HepG2 (cell line): ENCODE measurements around the gene FDXR. TPM values are rescaled to one million over a fixed set of nuclear protein-coding genes. Genes with fewer than 3 reads are reported as not detected.
A peak's percentile ranks its signal among the peaks of the same experiment; 100 is the strongest.

Experiments used
- ELK4 ChIP-seq: sonication (generic); formaldehyde crosslinking; IDR thresholded peaks from 2 replicates; pipeline ENCODE4 v1.9.0; 2021; ENCODE audit warnings: missing genetic modification reagents, borderline replicate concordance
- HNF1B ChIP-seq: sonication (generic); formaldehyde crosslinking; IDR thresholded peaks from 2 replicates; pipeline ENCODE4 v1.5.1; 2020; ENCODE audit warnings: mild to moderate bottlenecking, moderate library complexity, missing genetic modification reagents
- HOXA3 ChIP-seq: sonication (generic); formaldehyde crosslinking; IDR thresholded peaks from 2 replicates; pipeline ENCODE4 v1.5.0; 2020; ENCODE audit warnings: missing genetic modification reagents
- ISX ChIP-seq: sonication (generic); formaldehyde crosslinking; conservative IDR thresholded peaks from 2 replicates; pipeline ENCODE4 v1.5.0; 2020; ENCODE audit warnings: missing genetic modification reagents
- MAX ChIP-seq: IDR thresholded peaks from 2 replicates; pipeline ENCODE4 v1.6.1; 2012; ENCODE audit warnings: inconsistent platforms
- NFE2 ChIP-seq: sonication (generic); formaldehyde crosslinking; IDR thresholded peaks from 2 replicates; pipeline ENCODE4 v1.4.0; 2020; ENCODE audit warnings: missing genetic modification reagents
- PLRG1 ChIP-seq: fragments of 450-650 bp; conservative IDR thresholded peaks from 2 replicates; pipeline ENCODE4 v1.6.1; 2016
- RNF219 ChIP-seq: sonication (generic); formaldehyde crosslinking; IDR thresholded peaks from 2 replicates; pipeline ENCODE4 v1.5.0; 2020; ENCODE audit warnings: mild to moderate bottlenecking, missing genetic modification reagents
- SMYD3 ChIP-seq: sonication (generic); formaldehyde crosslinking; IDR thresholded peaks from 2 replicates; pipeline ENCODE4 v1.8.1; 2023; ENCODE audit warnings: mild to moderate bottlenecking, missing genetic modification reagents
- SRF ChIP-seq: IDR thresholded peaks from 2 replicates; pipeline ENCODE4 v1.6.1; 2011; ENCODE audit warnings: mild to moderate bottlenecking, low read depth, low read length, moderate library complexity
- TEF ChIP-seq: sonication (generic); formaldehyde crosslinking; IDR thresholded peaks from 2 replicates; pipeline ENCODE4 v1.5.0; 2020; ENCODE audit warnings: missing genetic modification reagents
- THAP9 ChIP-seq: sonication (generic); formaldehyde crosslinking; IDR thresholded peaks from 2 replicates; pipeline ENCODE4; 2020; ENCODE audit warnings: missing genetic modification reagents, mild to moderate bottlenecking, borderline replicate concordance
- U2AF1 ChIP-seq: fragments of 200-400 bp; formaldehyde crosslinking; optimal IDR thresholded peaks from 2 replicates; pipeline ENCODE3; 2017; ENCODE audit warnings: mild to moderate bottlenecking, low read depth, low read length
- ZBTB7B ChIP-seq: sonication (generic); formaldehyde crosslinking; IDR thresholded peaks from 2 replicates; pipeline ENCODE4 v1.4.0; 2020; ENCODE audit warnings: missing genetic modification reagents
- ZNF264 ChIP-seq: sonication (generic); formaldehyde crosslinking; IDR thresholded peaks from 2 replicates; pipeline ENCODE4 v1.4.0; 2020; ENCODE audit warnings: missing genetic modification reagents
- ZNF569 ChIP-seq: sonication (generic); formaldehyde crosslinking; IDR thresholded peaks from 2 replicates; pipeline ENCODE4 v1.5.0; 2020; ENCODE audit warnings: mild to moderate bottlenecking, missing genetic modification reagents, moderate library complexity, borderline replicate concordance
- ZNF770 ChIP-seq: sonication (generic); formaldehyde crosslinking; IDR thresholded peaks from 2 replicates; pipeline ENCODE4 v1.5.0; 2020; ENCODE audit warnings: mild to moderate bottlenecking, missing genetic modification reagents
- ZNF781 ChIP-seq: sonication (generic); formaldehyde crosslinking; IDR thresholded peaks from 2 replicates; pipeline ENCODE4 v1.5.1; 2020; ENCODE audit warnings: borderline replicate concordance, mild to moderate bottlenecking, missing genetic modification reagents; ENCODE audit errors: not compliant biosample characterization
- polyA plus RNA-seq, 8 experiments: library from polyadenylated mRNA; depleted of rRNA in 3 of 8; stranded (reverse) in 7 of 8; unstranded in 1 of 8; fragments of >200 nt; fragmentation: Illumina TruSeq in 4 of 8; extraction: Trizol in 4 of 8; gene quantifications; 2 replicates each; pipeline versions ENCODE4 v1.2.1 to v1.2.3, GENCODE V29; 2011 to 2016; ENCODE audit warnings: low read depth in 4 of 8, missing spikeins in 1 of 8, mixed read lengths in 1 of 8; ENCODE audit not compliant: insufficient read depth in 1 of 8
- total RNA-seq, 5 experiments: library from RNA; depleted of rRNA; stranded (reverse); fragments of >200 nt; fragmentation: Illumina TruSeq; extraction: Trizol; gene quantifications; 2 replicates each; pipeline ENCODE4 v1.2.3, GENCODE V29; 2016; ENCODE audit warnings: low read depth in 1 of 5

Gene FDXR
- total and polyA plus RNA-seq, 2 of the 13 experiments (the other 11 are each of a cell fraction or from before 2014, with no cell fraction given) = 23.4 to 116 TPM

GRCh38 chr17:74872313-74873036 is at the start of gene FDXR (continued):
- no peak; the same call in 1 of the 2 replicates for TF ChIP-seq RNF219 (CRISPR knock-in tag)
- TF ChIP-seq ZNF264 = peak; percentile 79
- TF ChIP-seq U2AF1 = no peak
- TF ChIP-seq SRF = no peak
- TF ChIP-seq TEF = peak; percentile 58; the same call in 1 of the 2 replicates
- TF ChIP-seq PLRG1 = no peak
- peak; percentile 8; the same call in 1 of the 2 replicates for TF ChIP-seq THAP9 (CRISPR knock-in tag)
- TF ChIP-seq HNF1B (CRISPR knock-in tag) = no peak; the same call in 1 of the 2 replicates
- TF ChIP-seq ELK4 (CRISPR knock-in tag) = no peak
- TF ChIP-seq SMYD3 (CRISPR knock-in tag) = peak; percentile 76; the same call in 1 of the 2 replicates
- no peak for TF ChIP-seq NFE2
- no peak for TF ChIP-seq ZNF569
- peak; percentile 85 for TF ChIP-seq ZNF781 (CRISPR knock-in tag)
- TF ChIP-seq MAX = peak; percentile 66
- TF ChIP-seq HOXA3 (CRISPR knock-in tag) = no peak
- TF ChIP-seq ZNF770 (CRISPR knock-in tag) = peak; percentile 75; the same call in 1 of the 2 replicates
- peak; percentile 65 for TF ChIP-seq ZBTB7B (CRISPR knock-in tag)
- TF ChIP-seq ISX = 0 out of 2 replicates have a peak, but pooled peaks have one; percentile 71
